ENCODE results near the gene DNAJB5.

- TF ChIP-seq POLR2AphosphoS5 (IDR thresholded peaks at IDR 0.05; ENCODE audit: borderline replicate concordance, low read depth, low read length) (no peak), EZH2 (IDR thresholded peaks at IDR 0.05) (no peak)
Observed at GRCh38 chr9:34993502-34994259, 4.1 kb downstream of the DNAJB5 start.
